ENCODE results near the gene CCDC33.
A peak's percentile ranks its signal among the peaks of the same experiment; 100 is the strongest.

Gene CCDC33

GRCh38 chr15:74317820-74318375 lies 81.8 kb downstream of the CCDC33 start:
- no peak for DNase-seq

- DNase-seq, result no peak
Measured at GRCh38 chr15:74318376-74319137, 82.4 kb downstream of the CCDC33 start.

GRCh38 chr15:74319138-74319460 lies 83.0 kb downstream of the CCDC33 start:
- no peak for DNase-seq

- DNase-seq, result no peak
Measured at GRCh38 chr15:74319596-74320351, 83.6 kb downstream of the CCDC33 start.

GRCh38 chr15:74320352-74321247 lies 84.5 kb downstream of the CCDC33 start:
- DNase-seq, result no peak

GRCh38 chr15:74322558-74323180 lies 86.5 kb downstream of the CCDC33 start:
- peak; percentile 36 for DNase-seq

GRCh38 chr15:74324714-74325113 lies 88.6 kb downstream of the CCDC33 start:
- no peak for DNase-seq

- DNase-seq, result no peak
Measured at GRCh38 chr15:74326746-74327145, 90.6 kb downstream of the CCDC33 start.

GRCh38 chr15:74327756-74328155 lies 91.6 kb downstream of the CCDC33 start:
- no peak for DNase-seq

GRCh38 chr15:74328331-74329056 lies 92.4 kb downstream of the CCDC33 start:
- DNase-seq, result no peak

- no peak for DNase-seq
Measured at GRCh38 chr15:74330861-74331408, 94.8 kb downstream of the CCDC33 start.

- no peak for DNase-seq
Measured at GRCh38 chr15:74332011-74332410, 95.9 kb downstream of the CCDC33 start.

GRCh38 chr15:74332611-74333010 lies 96.5 kb downstream of the CCDC33 start:
- DNase-seq, result no peak

- no peak for DNase-seq
Measured at GRCh38 chr15:74333093-74333492, 97.0 kb downstream of the CCDC33 start.

GRCh38 chr15:74333662-74334061 lies 97.5 kb downstream of the CCDC33 start:
- no peak for DNase-seq

GRCh38 chr15:74334127-74334526 lies 98.0 kb downstream of the CCDC33 start:
- DNase-seq, result no peak

- no peak for DNase-seq
Measured at GRCh38 chr15:74335396-74335795, 99.3 kb downstream of the CCDC33 start.

GRCh38 chr15:74336061-74337005 lies 100.2 kb downstream of the CCDC33 start:
- DNase-seq, result no peak

- DNase-seq, result no peak
Measured at GRCh38 chr15:74337146-74337545, 101.0 kb downstream of the CCDC33 start.

- no peak for DNase-seq
Measured at GRCh38 chr15:74337607-74338211, 101.6 kb downstream of the CCDC33 start.
